ENCODE data around the gene TTLL12. TPM values are rescaled to one million over a fixed set of nuclear protein-coding genes. Genes with fewer than 3 reads are reported as not detected.

The TTLL12 gene
- total and polyA plus RNA-seq, 2 of the 8 experiments (the other 6 are each of a cell fraction or from before 2014, with no cell fraction given), result 101 to 124 TPM

- Histone ChIP-seq H4K8ac (ENCODE audit: extremely low read depth, insufficient read depth, low read length) (no peak overlapping the region), H2AFZ (ENCODE audit: low read length) (no peak overlapping the region), H4K5ac (ENCODE audit: insufficient read length, low read depth, low read length) (no peak overlapping the region), H3K18ac (ENCODE audit: extremely low read depth, low read length) (no peak overlapping the region), H3K9me3 (ENCODE audit: insufficient read depth in 2 of 2, low read depth in 1 of 2, low read length in 1 of 2) (no peaks in the 10 kb centered on the region), H3K23ac (ENCODE audit: insufficient read length) (no peak overlapping the region), H3K4me3 (ENCODE audit: extremely low read depth in 1 of 4, insufficient read depth in 2 of 4, low read depth in 3 of 4, low read length in 4 of 4) (no peak overlapping the region), H3K36me3 (ENCODE audit: control insufficient read depth in 2 of 4, insufficient read depth in 4 of 4, low read length in 3 of 4) (no peaks in the 10 kb centered on the region), H3K4me1 (replicated peaks in 1 of 4; ENCODE audit: control insufficient read depth in 3 of 4, insufficient read depth in 4 of 4, low read length in 3 of 4) (peaks cover 0 to 19% (median 16%) of the 10 kb centered on the region in 4 experiments; a peak in 6 of 7 replicates), H3K79me1 (ENCODE audit: low read depth, low read length) (no peaks in the 10 kb centered on the region), H2BK12ac (ENCODE audit: low read depth, low read length) (no peak overlapping the region), H2BK15ac (ENCODE audit: low read length) (no peak overlapping the region), H2BK20ac (ENCODE audit: low read length) (no peak overlapping the region), H3K14ac (ENCODE audit: insufficient read length) (no peak overlapping the region), H4K20me1 (replicated peaks in 1 of 2; ENCODE audit: control insufficient read depth in 1 of 2, insufficient read depth in 2 of 2, low read length in 2 of 2) (peaks cover 0 to 2% of the 10 kb centered on the region in 2 experiments), H3K27ac (ENCODE audit: low read depth, low read length) (no peak overlapping the region), H3K79me2 (ENCODE audit: control insufficient read depth in 1 of 2, insufficient read depth in 2 of 2, low read length in 2 of 2) (no peaks in the 10 kb centered on the region), H2AK5ac (ENCODE audit: low read depth, low read length) (no peak overlapping the region), H3K4ac (replicated peaks; ENCODE audit: insufficient read length, low read depth, low read length) (no peak overlapping the region), H3K56ac (replicated peaks; ENCODE audit: insufficient read length, low read depth, low read length) (no peak overlapping the region), H3K23me2 (ENCODE audit: low read depth, low read length) (peaks cover 13% of the 10 kb centered on the region; the same call in 1 of the 2 replicates), H3K27me3 (replicated peaks in 1 of 4; ENCODE audit: control insufficient read depth in 3 of 4, extremely low read depth in 1 of 4, insufficient read depth in 3 of 4, low read length in 3 of 4) (peaks cover 1 to 21% (median 14%) of the 10 kb centered on the region in 4 experiments), H2BK120ac (replicated peaks; ENCODE audit: low read depth, low read length) (no peak overlapping the region), H4K91ac (replicated peaks; ENCODE audit: insufficient read length, low read length) (no peak overlapping the region), H3K9ac (replicated peaks in 1 of 4; ENCODE audit: extremely low read depth in 1 of 4, low read depth in 3 of 4, low read length in 3 of 4) (no peak overlapping the region), H2BK5ac (ENCODE audit: low read depth, low read length) (no peak overlapping the region), H3K4me2 (ENCODE audit: insufficient read depth in 1 of 2, low read depth in 2 of 2, low read length in 2 of 2) (no peak overlapping the region)
- FAIRE-seq, result no peak
- no peak for DNase-seq (ENCODE audit: low read depth in 1 of 2, low spot score in 2 of 2)
- ChIA-PET CTCF (ENCODE audit: partially characterized antibody) (interaction anchor here (0.7 to 1.5 kb wide), 3 partner anchors 9 to 334 kb away, joined by 3 to 4 read pairs (median 3); no protein-coding TSS in a partner anchor), POLR2A (ENCODE audit: partially characterized antibody) (interaction anchor here (1.3 to 1.7 kb wide), 3 partner anchors 8 to 14 kb away, joined by 3 to 4 read pairs (median 4); no protein-coding TSS in a partner anchor)
- 89% methylated on average over 27 of the region's 27 CpGs; no CpG with 5 or more reads in 1 of the 2 experiments for WGBS, 2 experiments (ENCODE audit: extremely low coverage in 1 of 2, insufficient coverage in 1 of 2, insufficient read length in 1 of 2, insufficient replicate concordance in 2 of 2, low coverage in 1 of 2, low lambda C conversion rate in 2 of 2, missing lambda C conversion rate in 1 of 2)
- TF ChIP-seq CBX8 (IDR thresholded peaks at IDR 0.05; ENCODE audit: borderline replicate concordance, low read depth, low read length) (no peak), SUZ12 (IDR thresholded peaks at IDR 0.05; ENCODE audit: low read length) (no peak)
These were observed 31.9 kb downstream of the TTLL12 start for GRCh38 chr22:43154887-43155536.
